Stimulated activated CD4-positive, alpha-beta T cell treated with anti-CD3 and anti-CD28 coated beads, TNF-alpha, amount 100 ng/mL, for 4 hours (primary cell): ENCODE measurements around the gene DBNDD1.

ENCODE experiments used
- DNase-seq, 3 experiments: peaks; one replicate each; pipeline ENCODE4 v3.0.0-alpha.2; 2020; ENCODE audit warnings: low read depth in 3 of 3

Gene DBNDD1

GRCh38 chr16:89961920-89962319 lies 57.3 kb downstream of the DBNDD1 start:
- no peak for DNase-seq

DNA sequence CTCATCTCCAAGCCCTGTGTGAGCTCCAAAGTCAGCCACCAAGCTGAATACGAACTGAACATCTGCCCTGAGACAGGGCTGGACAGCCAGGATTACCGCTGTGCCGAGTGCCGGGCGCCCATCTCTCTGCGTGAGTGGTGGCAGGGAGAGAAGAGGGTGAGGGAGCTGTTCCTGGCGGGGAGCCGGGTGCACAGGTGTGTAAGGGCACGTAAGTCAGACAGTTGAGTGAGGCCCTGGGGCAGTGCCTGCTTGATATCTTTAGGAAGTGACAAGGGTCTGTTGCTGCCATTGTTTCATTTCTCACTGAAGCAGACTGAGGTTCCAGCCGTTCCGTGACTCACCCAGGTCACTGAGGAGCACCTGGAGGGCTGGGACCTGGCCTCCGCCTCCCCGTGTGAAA lies 58.3 kb downstream of the DBNDD1 start:
- DNase-seq: no peak

DNA sequence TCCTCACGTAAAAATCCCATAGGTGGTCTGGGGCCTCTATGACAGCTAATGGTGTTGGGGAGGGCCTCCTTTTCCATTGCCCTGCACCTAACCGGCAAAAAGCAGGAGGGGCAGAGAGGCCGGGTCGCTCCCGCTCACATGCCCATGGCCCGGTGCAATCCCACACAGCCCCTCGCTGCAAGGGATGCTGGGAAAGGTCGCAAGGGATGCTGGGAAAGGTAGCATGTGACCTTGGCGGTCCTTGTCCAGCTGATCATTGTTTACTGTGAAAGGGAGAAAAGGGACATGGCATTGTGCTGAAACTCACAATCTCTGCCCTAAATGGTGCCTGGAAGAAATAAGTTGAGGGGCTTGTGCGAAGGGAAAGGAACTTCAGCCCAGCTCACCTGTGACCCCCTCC lies 60.7 kb downstream of the DBNDD1 start:
- no peak for DNase-seq

GRCh38 chr16:89958068-89958467 lies 61.2 kb downstream of the DBNDD1 start:
- no peak for DNase-seq

DNA sequence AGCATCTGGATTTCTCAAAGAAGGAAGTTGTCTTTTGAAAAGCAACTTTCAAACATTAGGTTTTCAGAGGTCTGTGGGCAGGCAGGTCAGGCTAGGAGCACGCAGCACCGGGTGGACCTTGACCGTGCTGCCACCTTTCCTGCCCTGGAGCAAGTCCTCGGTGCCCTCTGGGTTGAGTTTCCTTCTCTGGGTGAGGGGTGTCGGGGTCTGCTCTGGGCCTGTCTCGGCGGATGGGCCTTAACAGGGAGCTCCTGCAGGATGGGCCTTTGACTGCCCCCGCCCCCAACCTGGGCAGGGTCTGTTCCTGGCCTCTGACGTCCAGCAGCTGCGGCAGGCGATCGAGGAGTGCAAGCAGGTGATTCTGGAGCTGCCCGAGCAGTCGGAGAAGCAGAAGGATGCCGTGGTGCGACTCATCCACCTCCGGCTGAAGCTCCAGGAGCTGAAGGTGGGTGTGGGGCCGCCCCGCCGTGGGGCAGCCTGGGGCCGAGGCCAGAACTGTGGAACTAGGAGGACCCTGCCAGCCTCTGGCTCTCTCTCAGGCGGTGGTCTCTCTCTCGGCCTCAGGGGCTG lies 62.0 kb downstream of the DBNDD1 start:
- no peak for DNase-seq

GRCh38 chr16:89956505-89957215 lies 62.6 kb downstream of the DBNDD1 start:
- no peak for DNase-seq

- no peak for DNase-seq
These were observed 64.1 kb downstream of the DBNDD1 start for GRCh38 chr16:89955001-89955685.
